Posterior vena cava (tissue), 2 donors: ENCODE data around the gene GSTM2. TPM values are rescaled to one million over a fixed set of nuclear protein-coding genes. Genes with fewer than 3 reads are reported as not detected.
"Not testable (repeated sequence)": the region's sequence is repeated elsewhere in the genome, so short reads cannot be mapped to it uniquely, and the experiment has no call there.

Source experiments
- DNase-seq: peaks from one replicate; pipeline ENCODE4 v3.0.0-alpha.2; 2020; ENCODE audit warnings: low spot score
- intact Hi-C, 2 donors: fragments of 100-400 bp; cut with DNase I; formaldehyde crosslinking; loops; one replicate each; pipeline versions ENCODE4 v1.14.1 to v1.14.2; 2022 to 2023
- total RNA-seq, 2 donors: library from RNA; stranded (reverse); fragmentation: NEBNext Ultra II Directional; extraction: Animal tissue kit (Norgen Biotek cat#: 25700); gene quantifications; one replicate each; pipeline ENCODE4 v1.2.1, GENCODE V29; 2021
- donor health status: DM: yes; HTN: yes; CAD: no.
- donor health status: DM: yes; HTN: yes; CAD: no.

Gene GSTM2
- total RNA-seq, 2 donors from 2014 or later, result 29.2 to 45.9 TPM

DNA sequence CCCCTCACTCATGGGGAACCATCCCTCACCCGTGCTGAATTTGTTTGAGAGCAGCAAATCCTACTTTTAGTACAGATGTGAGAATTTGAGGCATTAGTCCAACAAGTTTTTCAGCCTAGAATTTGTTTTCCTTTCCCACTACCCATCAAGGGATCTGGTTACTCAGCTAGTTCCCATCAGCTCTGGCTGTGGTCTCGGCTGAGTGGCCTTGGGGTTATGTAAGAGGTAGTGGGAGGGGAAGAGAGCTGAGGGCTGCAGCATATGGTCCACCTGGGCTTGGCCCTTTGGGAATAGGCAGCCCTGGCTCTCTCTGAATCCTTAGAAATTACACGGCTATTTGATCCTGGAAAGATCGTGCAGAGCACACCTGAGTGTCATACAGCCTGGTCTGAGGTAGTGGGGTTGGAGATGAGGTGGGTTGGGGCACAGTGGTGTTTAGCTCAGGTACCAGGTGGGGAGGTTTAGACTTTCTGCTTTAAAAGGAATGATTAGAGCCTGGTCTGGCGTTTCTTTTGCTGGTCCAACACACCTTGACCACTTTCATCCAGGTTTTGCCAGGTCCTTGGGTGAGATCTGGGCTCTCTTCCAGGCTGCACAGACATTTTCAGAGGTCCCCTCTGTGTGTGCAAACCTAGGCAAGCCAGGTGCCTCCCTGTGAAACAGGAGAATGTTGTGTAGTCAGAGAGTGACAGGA, 7.7 kb upstream of the GSTM2 start:
- no peak for DNase-seq
- intact Hi-C loops, result loop anchor here in 1 of 2 donors (5.0 to 10.0 kb wide), 2 partner anchors 55 to 83 kb away; partner anchors contain the start of gene GSTM5

DNA sequence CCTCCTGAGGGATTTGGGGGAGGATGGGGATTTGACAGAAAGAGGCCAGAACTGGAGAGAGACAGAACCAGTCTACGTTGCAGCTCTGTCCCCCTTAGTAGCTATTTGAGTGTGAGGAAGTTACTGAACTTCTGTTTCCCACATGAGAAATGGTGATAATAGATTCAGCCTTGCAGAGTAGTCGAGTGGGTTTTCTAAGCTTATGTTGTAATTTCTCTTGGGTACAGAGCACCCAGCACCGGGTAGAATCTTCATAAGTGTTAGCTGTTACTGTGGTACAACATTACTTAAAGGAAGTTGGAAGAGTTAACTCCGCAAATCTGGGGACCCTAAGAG, 7.2 kb upstream of the GSTM2 start:
- intact Hi-C loops, result loop anchor here in 1 of 2 donors (10.0 kb wide), 1 partner anchor 54 kb away; the partner anchor contains the start of gene GSTM5
- DNase-seq, result not testable (repeated sequence)

DNA sequence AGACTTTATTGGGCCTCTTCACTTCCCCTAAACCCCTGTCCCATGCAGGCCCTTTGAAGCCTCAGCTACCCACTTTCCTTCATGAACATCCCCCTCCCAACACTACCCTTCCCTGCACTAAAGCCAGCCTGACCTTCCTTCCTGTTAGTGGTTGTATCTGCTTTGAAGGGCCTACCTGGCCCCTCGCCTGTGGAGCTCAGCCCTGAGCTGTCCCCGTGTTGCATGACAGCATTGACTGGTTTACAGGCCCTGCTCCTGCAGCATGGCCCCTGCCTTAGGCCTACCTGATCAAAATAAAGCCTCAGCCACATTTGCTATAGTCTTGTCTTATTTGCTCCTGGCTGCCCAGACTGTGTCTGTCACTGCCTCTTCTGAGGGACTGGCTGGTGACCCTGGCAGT, 6.5 kb upstream of the GSTM2 start:
- intact Hi-C loops, result loop anchor here in 1 of 2 donors (10.0 kb wide), 1 partner anchor 53 kb away; the partner anchor contains the start of gene GSTM5
- no peak for DNase-seq

- intact Hi-C loops, result loop anchor here in 1 of 2 donors (10.0 kb wide), 1 partner anchor 50 kb away; the partner anchor contains the start of gene GSTM5
- DNase-seq, result no peak
These were observed 3.2 kb upstream of the GSTM2 start for GRCh38 chr1:109664671-109665070.

- no peak for DNase-seq
- intact Hi-C loops, result loop anchor here in 1 of 2 donors (10.0 kb wide), 1 partner anchor 47 kb away; the partner anchor contains the start of gene GSTM5
These were observed 392 bp downstream of the GSTM2 start for GRCh38 chr1:109668123-109668775.

DNA sequence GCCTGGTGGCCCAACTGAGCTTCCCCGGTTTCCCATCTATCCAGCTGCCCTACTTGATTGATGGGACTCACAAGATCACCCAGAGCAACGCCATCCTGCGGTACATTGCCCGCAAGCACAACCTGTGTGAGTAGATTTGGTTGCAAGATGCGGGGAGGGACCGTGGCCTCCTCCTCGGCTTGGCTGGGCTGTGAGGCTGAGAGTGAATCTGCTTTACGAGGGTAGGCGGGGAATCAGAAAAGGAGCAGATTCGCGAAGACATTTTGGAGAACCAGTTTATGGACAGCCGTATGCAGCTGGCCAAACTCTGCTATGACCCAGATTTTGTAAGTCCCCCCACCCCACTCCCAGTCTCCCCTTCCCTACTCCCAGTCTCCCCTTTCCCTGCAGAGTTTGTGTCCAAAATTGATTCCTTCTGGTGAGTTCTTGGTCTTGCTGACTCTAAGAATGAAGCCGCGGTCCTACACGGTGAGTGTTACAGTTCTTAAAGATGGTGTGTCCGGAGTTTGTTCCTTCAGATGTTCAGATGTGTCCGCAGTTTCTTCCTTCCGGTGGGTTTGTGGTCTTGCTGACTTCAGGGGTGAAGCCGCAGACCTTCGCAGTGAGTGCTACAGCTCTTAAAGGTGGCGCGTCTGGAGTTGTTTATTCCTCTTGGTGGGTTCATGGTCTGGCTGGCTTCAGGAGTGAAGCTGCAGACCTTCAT, 1.5 kb downstream of the GSTM2 start:
- intact Hi-C loops, result loop anchor here in 1 of 2 donors (10.0 kb wide), 1 partner anchor 45 kb away; the partner anchor contains the start of gene GSTM5

GRCh38 chr1:109669949-109670302, 2.1 kb downstream of the GSTM2 start:
- not testable (repeated sequence) for DNase-seq
- intact Hi-C loops, result loop anchor here in 1 of 2 donors (10.0 kb wide), 1 partner anchor 45 kb away; the partner anchor contains the start of gene GSTM5

More for the DNA sequence above, 1.5 kb downstream of the GSTM2 start:
- DNase-seq, result no peak

GRCh38 chr1:109671067-109671466, 3.2 kb downstream of the GSTM2 start:
- intact Hi-C loops, result no loop called here
- no peak for DNase-seq

- DNase-seq, intact Hi-C loops: not testable (repeated sequence)
These were observed 6.0 kb downstream of the GSTM2 start for GRCh38 chr1:109673861-109674260.

DNA sequence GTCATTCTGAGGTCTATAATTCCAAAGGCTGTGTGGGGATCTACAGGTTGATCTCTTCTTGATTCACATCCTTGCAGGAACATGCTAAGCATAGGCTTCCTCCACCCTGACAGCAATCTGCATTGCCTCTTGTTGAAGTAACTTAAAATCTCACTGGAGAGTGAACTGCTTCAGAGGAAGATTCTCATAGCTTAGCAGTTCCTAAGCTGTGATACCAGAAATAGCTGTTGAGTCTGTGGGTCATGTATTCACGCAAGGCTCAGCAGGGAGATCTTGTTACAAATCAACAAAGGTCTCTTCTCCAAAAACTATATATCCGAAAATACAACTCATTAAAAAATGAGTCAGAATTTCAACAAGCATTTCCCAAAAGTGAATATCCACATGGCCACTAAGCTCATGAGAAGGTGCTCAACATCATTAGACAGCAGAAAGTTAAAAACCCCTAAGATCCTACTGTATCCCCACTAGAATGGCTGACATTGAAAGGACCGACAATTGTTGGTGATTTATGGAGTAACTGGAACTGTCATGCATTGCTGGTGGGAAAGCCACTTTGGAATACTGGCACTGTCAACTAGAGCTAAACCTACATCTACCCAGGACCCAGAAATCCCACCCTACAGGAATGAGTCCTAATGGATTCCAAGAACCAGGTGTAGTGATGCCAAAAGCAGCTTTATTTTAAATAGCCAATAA, 9.0 kb downstream of the GSTM2 start:
- DNase-seq, intact Hi-C loops: not testable (repeated sequence)

- DNase-seq, result no peak
- intact Hi-C loops, result no loop called here
These were observed 9.6 kb downstream of the GSTM2 start for GRCh38 chr1:109677459-109677858.

- DNase-seq, intact Hi-C loops: not testable (repeated sequence)
These were observed 10.8 kb downstream of the GSTM2 start for GRCh38 chr1:109678637-109679036.

DNA sequence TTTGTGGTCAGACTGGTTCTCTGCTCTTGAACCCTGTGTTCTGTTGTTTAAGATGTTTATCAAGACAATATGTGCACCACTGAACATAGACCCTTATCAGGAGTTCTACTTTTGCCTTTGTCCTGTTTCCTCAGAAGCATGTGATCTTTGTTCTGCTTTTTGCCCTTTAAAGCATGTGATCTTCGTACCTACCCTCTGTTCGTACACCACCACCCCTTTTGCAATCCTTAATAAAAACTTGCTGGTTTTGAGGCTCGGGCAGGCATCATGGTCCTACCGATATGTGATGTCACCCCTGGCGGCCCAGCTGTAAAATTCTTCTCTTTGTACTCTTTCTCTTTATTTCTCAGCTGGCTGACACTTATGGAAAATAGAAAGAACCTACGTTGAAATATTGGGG, 16.9 kb downstream of the GSTM2 start:
- intact Hi-C loops, DNase-seq: not testable (repeated sequence)

- intact Hi-C loops, DNase-seq: not testable (repeated sequence)
These were observed 17.5 kb downstream of the GSTM2 start for GRCh38 chr1:109685399-109685798.

DNA sequence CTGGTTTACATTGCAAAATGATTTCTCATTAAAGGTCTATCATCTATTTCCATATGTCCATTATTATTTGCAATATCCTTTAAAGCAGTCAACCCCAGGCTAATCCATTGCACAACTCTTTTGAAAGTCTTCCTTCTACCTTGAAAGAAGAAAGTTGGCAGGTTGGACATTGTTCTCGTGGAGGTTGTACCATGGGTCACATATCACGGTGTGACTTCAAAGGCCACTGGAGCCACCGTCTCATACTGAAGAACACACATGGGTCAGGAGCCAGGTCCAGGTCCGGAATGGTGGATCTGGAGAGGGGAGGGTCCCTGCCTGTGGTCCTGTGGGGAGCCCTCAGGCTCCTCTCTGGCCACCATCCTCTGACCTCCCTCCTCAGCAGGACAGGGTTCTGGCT, 18.0 kb downstream of the GSTM2 start:
- intact Hi-C loops, DNase-seq: not testable (repeated sequence)

GRCh38 chr1:109687109-109687508, 19.3 kb downstream of the GSTM2 start:
- intact Hi-C loops, result not testable (repeated sequence)

DNA sequence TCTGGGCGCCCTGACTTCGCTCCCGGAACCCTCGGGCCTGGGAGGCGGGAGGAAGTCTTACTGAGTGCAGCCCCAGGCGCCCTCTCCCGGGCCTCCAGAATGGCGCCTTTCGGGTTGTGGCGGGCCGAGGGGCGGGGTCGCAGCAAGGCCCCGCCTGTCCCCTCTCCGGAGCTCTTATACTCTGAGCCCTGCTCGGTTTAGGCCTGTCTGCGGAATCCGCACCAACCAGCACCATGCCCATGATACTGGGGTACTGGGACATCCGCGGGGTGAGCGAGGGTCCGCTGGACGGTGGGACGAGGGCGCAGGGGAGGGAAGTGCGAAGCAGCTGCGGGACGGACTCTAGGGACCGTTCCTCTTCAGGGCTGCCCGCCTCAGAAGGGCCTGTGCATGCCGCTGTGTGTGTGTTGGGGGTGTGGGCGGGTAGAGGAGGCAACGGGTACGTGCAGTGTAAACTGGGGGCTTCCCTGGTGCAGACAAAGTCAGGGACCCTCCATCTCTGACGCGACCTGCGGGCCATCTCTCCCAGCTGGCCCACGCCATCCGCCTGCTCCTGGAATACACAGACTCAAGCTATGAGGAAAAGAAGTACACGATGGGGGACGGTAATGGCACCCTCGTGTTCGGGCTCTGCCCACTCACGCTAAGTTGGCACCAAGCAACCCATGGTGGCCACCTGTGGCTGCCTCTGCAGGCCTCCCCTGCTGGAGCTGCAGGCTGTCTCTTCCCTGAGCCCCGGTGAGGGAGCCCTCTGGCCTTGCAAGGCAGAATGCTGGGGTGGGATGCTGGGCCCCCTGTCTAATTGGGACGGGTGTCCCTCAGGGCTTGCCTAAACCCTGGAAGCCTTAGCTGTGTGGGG, 20.0 kb downstream of the GSTM2 start, which contains the start of gene GSTM1:
Gene GSTM1 (plus strand): TSS at position 177 of the 859 bp plus-strand sequence. CDS start 57 bp downstream, at position 234.
- intact Hi-C loops, result no loop called here
- DNase-seq, result no peak

More at GRCh38 chr1:109687109-109687508, 19.3 kb downstream of the GSTM2 start:
- DNase-seq, result not testable (repeated sequence)

DNA sequence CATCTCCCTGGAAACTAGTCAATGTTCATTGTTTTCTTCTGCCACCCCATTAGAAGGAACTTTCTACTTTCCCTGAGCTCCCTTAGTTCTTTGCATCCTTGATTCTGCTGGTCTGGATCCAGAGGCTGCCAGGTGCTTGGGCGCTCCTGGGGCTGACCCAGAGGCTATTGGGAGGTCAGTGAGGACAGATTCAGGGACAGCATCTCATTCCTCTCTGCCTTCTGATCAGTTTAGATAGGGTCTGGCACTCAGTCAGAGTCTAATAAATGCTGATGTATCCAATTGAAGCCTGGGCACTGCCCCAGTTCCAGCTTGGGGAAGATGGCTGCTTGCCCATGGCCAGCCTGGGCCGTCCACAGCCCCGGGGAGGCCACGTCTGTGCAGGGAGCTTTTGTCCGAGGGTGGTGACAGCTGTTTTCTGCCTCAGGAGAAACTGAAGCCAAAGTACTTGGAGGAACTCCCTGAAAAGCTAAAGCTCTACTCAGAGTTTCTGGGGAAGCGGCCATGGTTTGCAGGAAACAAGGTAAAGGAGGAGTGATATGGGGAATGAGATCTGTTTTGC, 22.1 kb downstream of the GSTM2 start:
- DNase-seq, result no peak
- intact Hi-C loops, result no loop called here
